GM19193 (cell line): ENCODE measurements around the gene ELAPOR1.

Source experiments
- POLR2A ChIP-seq: IDR thresholded peaks from 4 replicates; pipeline ENCODE4 v1.6.1; 2011; ENCODE audit not compliant: insufficient read depth, insufficient read length; ENCODE audit errors: extremely low read depth

Gene ELAPOR1

GRCh38 chr1:109113590-109114341, at the start of gene ELAPOR1:
Gene ELAPOR1, plus strand, starts transcription at chr1:109114115. Its CDS starts 69 bp downstream, at chr1:109114184.
- no peak for TF ChIP-seq POLR2A

- TF ChIP-seq POLR2A = no peak
Observed at GRCh38 chr1:109065137-109065536, 48.8 kb upstream of the ELAPOR1 start.

- TF ChIP-seq POLR2A = no peak
Observed at GRCh38 chr1:109067883-109068282, 46.0 kb upstream of the ELAPOR1 start.

- TF ChIP-seq POLR2A = no peak
Observed at GRCh38 chr1:109069294-109069693, 44.6 kb upstream of the ELAPOR1 start.

GRCh38 chr1:109075531-109076490, 38.1 kb upstream of the ELAPOR1 start, which contains the start of gene TAF13:
Gene TAF13, minus strand, starts transcription at chr1:109076003. Its CDS starts 56 bp downstream, at chr1:109075947.
- TF ChIP-seq POLR2A = peak; percentile 94

- no peak for TF ChIP-seq POLR2A
Observed at GRCh38 chr1:109078317-109078716, 35.6 kb upstream of the ELAPOR1 start.

- no peak for TF ChIP-seq POLR2A
Observed at GRCh38 chr1:109079240-109079622, 34.7 kb upstream of the ELAPOR1 start.

- TF ChIP-seq POLR2A = no peak
Observed at GRCh38 chr1:109080441-109081082, 33.4 kb upstream of the ELAPOR1 start.

- no peak for TF ChIP-seq POLR2A
Observed at GRCh38 chr1:109083501-109083900, 30.4 kb upstream of the ELAPOR1 start.

- no peak for TF ChIP-seq POLR2A
Observed at GRCh38 chr1:109083923-109084322, 30.0 kb upstream of the ELAPOR1 start.

- TF ChIP-seq POLR2A = no peak
Observed at GRCh38 chr1:109084563-109085517, 29.1 kb upstream of the ELAPOR1 start.

- TF ChIP-seq POLR2A = no peak
Observed at GRCh38 chr1:109089242-109090015, 24.5 kb upstream of the ELAPOR1 start.
